GM12872 (cell line): ENCODE data around the gene WWTR1.

Experiments used
- TF ChIP-seq, protein P1 (sequence below): IDR thresholded peaks from 3 replicates; pipeline ENCODE4 v1.5.1; 2011; ENCODE audit warnings: low read depth, mild to moderate bottlenecking, low read length, moderate library complexity; ENCODE audit not compliant: insufficient read depth

Gene WWTR1

DNA sequence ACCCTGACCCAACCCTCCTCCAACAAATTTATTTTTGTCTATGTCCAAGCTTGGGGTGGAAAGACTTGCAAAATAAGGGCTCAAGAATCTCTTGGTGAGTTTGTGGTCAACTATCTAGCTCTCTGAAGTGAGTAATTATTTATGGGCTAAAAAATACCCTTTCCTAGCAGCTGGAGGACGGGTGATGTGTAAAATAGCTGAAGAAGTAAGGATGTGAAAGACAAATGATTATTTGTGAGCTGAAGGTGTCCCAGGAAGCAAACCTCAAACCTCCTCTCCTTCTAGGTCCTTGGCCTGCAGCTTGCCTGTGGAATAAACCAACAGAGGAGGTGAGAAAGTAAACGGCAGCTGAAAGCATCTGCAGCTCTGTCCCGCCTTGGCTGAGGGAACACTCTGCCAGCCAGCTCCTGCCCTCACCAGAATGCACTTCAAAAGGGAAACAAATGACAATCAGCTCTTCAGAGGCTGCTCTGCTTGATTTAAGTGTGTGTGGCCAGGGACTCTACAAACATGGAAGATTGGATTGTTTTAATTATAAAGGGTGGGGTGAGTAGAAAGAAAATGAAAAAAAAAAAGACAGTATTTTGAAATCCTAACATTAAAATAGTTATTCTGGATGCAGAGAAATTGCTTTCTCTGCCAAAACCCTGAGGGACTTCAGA lies 123.0 kb downstream of the WWTR1 start:
- TF ChIP-seq, protein P1, sequence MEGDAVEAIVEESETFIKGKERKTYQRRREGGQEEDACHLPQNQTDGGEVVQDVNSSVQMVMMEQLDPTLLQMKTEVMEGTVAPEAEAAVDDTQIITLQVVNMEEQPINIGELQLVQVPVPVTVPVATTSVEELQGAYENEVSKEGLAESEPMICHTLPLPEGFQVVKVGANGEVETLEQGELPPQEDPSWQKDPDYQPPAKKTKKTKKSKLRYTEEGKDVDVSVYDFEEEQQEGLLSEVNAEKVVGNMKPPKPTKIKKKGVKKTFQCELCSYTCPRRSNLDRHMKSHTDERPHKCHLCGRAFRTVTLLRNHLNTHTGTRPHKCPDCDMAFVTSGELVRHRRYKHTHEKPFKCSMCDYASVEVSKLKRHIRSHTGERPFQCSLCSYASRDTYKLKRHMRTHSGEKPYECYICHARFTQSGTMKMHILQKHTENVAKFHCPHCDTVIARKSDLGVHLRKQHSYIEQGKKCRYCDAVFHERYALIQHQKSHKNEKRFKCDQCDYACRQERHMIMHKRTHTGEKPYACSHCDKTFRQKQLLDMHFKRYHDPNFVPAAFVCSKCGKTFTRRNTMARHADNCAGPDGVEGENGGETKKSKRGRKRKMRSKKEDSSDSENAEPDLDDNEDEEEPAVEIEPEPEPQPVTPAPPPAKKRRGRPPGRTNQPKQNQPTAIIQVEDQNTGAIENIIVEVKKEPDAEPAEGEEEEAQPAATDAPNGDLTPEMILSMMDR: no peak

DNA sequence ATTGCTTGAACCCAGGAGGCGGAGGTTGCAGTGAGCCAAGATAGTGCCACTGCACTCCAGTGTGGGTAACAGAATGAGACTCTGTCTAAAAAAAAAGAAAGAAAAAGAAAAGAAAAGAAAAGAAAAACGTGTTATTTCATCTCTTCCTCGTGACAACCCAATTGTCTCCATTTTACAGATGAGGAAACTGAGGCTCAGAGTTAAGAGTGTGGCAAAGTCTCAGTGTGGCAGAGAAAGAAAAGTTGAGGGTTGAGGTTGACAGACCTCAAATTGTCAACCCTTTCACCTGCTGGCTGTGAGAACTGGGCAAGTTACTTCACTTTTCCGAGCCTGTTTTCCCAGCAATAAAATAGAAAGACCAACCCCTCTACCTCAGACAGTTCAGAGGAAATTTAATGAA lies 123.7 kb downstream of the WWTR1 start:
- TF ChIP-seq, protein P1: no peak

DNA sequence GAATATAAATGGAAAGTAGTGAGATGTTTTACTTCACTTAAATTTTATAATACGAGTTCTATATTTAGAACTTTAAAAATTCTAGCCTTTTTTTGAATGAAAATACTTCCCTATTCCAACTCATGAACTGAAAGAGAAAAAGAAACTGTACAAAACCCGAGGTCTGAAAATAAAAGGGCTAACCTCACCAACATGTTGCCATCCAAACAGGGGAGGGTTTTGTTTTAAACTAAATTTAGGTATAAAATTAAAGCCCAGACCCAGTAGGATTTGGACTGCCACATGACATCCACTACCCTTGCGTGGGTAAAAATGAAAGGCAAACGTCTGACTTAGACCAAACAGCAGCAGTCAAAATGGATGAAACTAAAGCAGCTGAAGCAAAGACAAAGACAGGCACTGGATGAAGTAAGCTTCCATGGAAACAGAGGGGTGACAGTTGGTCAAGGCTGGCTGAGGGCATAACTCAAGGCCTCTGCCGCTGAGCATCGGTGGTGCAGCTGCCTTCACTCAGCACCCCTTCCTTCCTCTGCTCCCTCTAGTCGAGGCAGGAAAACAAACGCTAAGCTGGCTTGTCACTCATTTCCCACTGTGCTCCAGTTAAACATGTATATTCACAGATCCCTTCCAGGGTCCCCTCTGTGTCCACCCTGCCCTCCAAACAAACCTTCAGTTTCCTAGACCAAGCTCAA lies 125.2 kb downstream of the WWTR1 start:
- TF ChIP-seq, protein P1: no peak

DNA sequence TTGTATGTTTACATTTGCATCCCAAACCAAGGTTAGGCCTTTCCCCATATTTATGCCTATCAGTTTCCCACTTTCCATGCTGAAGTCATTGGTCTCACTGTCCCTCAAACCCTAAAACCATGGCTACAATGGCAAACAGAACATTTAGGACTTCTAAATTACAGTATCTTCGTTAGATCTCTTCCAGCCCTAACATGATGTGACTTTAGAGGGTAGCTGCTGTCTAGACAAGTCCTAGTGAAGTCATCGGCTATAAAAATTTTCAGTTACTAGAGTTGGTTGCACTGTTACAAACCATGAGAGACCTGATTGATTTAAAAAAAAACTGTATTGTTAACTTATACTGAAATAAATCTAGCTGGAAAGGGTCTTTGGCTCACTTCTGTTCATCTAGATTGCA lies 128.7 kb downstream of the WWTR1 start:
- TF ChIP-seq, protein P1: no peak

DNA sequence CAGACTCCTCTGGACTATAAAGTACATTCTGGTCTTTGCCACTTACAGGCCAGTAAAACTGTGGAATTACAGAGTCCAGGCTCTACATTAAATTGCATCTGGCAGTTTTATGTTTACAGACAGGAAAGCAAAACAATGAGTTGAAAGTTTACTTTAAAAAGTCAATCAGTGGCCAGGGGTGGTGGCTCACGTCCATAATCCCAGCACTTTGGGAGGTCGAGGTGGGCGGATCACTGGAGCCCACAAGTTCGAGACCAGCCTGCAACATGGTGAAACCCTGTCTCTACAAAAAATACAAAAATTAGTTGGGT lies 129.5 kb downstream of the WWTR1 start:
- TF ChIP-seq, protein P1: no peak

DNA sequence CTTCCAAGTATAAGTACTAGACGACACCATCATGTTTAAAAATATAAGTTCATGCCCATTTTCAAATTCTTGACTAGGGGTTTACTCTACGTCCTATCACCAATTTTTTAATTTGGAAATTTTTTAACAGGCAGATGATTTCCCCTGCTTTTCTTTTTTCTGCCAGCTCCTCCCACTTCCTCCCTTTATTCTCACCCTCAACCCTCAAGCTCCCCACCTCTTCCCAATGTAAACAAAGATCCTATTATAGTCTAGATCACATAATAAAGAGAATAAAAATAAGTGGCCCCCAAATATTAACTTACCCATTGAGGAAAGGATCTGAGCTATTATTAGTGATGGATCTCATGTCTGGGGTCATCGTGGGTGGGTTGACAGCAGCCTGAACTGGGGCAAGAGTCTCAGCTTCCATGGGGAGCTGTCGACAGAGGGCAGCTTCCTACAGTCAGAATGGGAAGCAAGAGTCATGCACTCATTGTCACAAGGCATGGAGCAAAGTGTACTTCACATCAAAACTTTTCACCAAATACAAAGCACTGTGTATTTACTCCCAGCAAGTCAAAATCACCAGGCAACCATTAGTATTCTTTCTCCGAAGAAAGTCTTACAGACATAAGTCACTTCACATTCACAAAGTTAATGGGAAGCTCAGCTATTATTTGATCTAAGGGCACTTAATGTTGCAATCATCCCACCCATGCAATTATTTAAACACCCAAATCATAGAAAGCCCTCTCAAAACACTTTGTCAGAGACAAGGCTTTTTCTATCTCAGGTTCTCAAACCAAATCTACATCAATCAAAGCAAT lies 130.1 kb downstream of the WWTR1 start:
- TF ChIP-seq, protein P1: no peak

DNA sequence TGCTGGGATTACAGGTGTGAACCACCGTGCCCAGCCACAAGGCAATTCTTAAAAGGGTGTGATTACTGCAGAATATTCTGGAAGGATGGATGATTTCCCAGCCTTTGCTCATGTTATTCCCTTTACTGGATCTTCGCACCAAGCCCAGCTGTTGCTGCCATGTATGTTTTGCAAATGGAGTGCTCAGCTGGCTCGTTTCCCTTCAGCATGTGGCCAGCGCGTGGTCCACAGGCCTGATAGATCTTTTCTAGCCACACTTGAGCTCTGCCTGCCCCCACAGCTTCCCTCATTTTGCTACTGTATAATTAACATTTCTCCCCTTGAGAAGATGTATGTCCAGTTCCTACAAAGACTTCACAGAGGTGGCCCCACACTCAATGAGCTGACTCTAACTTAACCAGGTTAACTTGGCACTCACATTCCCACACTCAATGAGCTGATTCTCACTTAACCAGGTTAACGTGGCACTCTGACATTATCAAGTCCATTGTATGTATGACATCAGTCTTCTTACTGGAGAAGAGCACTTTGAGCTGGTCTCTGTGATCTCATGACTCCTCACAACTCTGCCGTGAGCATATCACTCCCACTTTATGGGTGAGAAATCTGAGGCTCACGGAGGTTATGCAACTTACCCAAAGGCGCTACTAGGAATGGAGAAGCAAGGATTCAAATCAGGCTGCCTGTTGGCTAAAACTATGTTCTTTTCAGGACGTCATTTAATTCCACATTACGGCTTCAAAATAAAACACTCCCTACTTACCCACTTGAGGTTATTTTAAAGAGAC lies 134.1 kb downstream of the WWTR1 start:
- TF ChIP-seq, protein P1: no peak
